Panc1 (cell line): Measurements from ENCODE around the gene NUMBL. TPM values are rescaled to one million over a fixed set of nuclear protein-coding genes. Genes with fewer than 3 reads are reported as not detected.

Experiments used
- ATAC-seq: fragments of 200-7000 bp; cut with Tn5 transposase; 2 replicates; pipeline ENCODE4 v1.9.1; 2020; ENCODE audit warnings: mild to moderate bottlenecking, moderate library complexity
- BruUV-seq: library from RNA; stranded (reverse); fragments of 400-500 nt; replicated peaks from 2 replicates; lab custom pipeline; 2021; lab: Mats Ljungman, UMichigan
- CTCF ChIA-PET: fragments of 300-600 bp; sonication (Branson Sonifier 250); formaldehyde crosslinking; loops from one replicate; lab custom pipeline; 2022; ENCODE audit warnings: antibody characterized with exemption; lab: Charles Lee
- POLR2A ChIA-PET: fragments of 300-600 bp; sonication (Branson Sonifier 250); formaldehyde crosslinking; loops from one replicate; lab custom pipeline; 2022; ENCODE audit warnings: antibody characterized with exemption; lab: Charles Lee
- DNase-seq: peaks from one replicate; pipeline ENCODE4 v3.0.0-alpha.2; 2010; ENCODE audit warnings: low read depth, low spot score
- H3K27ac ChIP-seq: 2 replicates; pipeline ENCODE4 v1.5.1; 2011; ENCODE audit warnings: mild to moderate bottlenecking, low read length, inconsistent platforms
- H3K27me3 ChIP-seq: fragments of 200-500 bp; sonication (Bioruptor generic); 2 replicates; pipeline ENCODE4 v1.6.0; 2014; ENCODE audit warnings: low read length, inconsistent platforms; ENCODE audit not compliant: control insufficient read depth, insufficient read depth
- H3K36me3 ChIP-seq: fragments of 200-500 bp; sonication (Bioruptor generic); 2 replicates; pipeline ENCODE4 v1.5.1; 2014; ENCODE audit warnings: inconsistent platforms, mild to moderate bottlenecking, low read length, moderate library complexity; ENCODE audit not compliant: control insufficient read depth, insufficient read depth
- H3K4me1 ChIP-seq: 2 replicates; pipeline ENCODE4 v1.5.1; 2011; ENCODE audit warnings: inconsistent platforms, mild to moderate bottlenecking, low read length, moderate library complexity; ENCODE audit not compliant: control insufficient read depth, insufficient read depth
- H3K4me3 ChIP-seq, 2 experiments: 2 replicates each; pipeline ENCODE4 v1.5.1; 2011 to 2012; ENCODE audit warnings: low read depth in 2 of 2, low read length in 2 of 2, mild to moderate bottlenecking in 2 of 2, inconsistent platforms in 1 of 2, moderate library complexity in 1 of 2
- H3K9me3 ChIP-seq: fragments of 200-500 bp; sonication (Bioruptor generic); 2 replicates; pipeline ENCODE4 v1.5.1; 2014; ENCODE audit warnings: low read depth, mild to moderate bottlenecking, inconsistent platforms, low read length, moderate library complexity; ENCODE audit not compliant: control insufficient read depth, insufficient read depth
- CTCF ChIP-seq: fragments of 450-650 bp; IDR thresholded peaks from 2 replicates; pipeline ENCODE4 v1.5.1; 2017; ENCODE audit warnings: mild to moderate bottlenecking
- POLR2AphosphoS5 ChIP-seq: IDR thresholded peaks from 2 replicates; pipeline ENCODE4 v1.6.1; 2012; ENCODE audit warnings: mild to moderate bottlenecking, low read depth, low read length, moderate library complexity
- REST ChIP-seq, 2 experiments: IDR thresholded peaks; 2 replicates each; pipeline ENCODE4 v1.6.1; 2011 to 2012; ENCODE audit warnings: low read depth in 2 of 2, control low read depth in 1 of 2, low read length in 1 of 2, mild to moderate bottlenecking in 1 of 2, moderate library complexity in 1 of 2; ENCODE audit not compliant: insufficient read depth in 1 of 2
- SIN3A ChIP-seq: IDR thresholded peaks from 2 replicates; pipeline ENCODE4 v1.6.1; 2012; ENCODE audit warnings: low read depth, mild to moderate bottlenecking, low read length, moderate library complexity, borderline replicate concordance; ENCODE audit not compliant: insufficient read depth
- TCF7L2 ChIP-seq: IDR thresholded peaks from 2 replicates; pipeline ENCODE4 v1.6.1; 2011; ENCODE audit warnings: mild to moderate bottlenecking, low read depth, low read length, inconsistent platforms
- in situ Hi-C: cut with HindIII; loops from 2 replicates; pipeline ENCODE4 v1.10.0; 2016; ENCODE audit warnings: low sequenced_read_pairs, low pct_unique_long_range_greater_than_20kb
- intact Hi-C: fragments of 100-400 bp; cut with micrococcal nuclease; formaldehyde crosslinking; loops from one replicate; pipeline ENCODE4 v1.10.0; 2022; ENCODE audit not compliant: unreplicated experiment
- total RNA-seq: library from RNA; stranded (reverse); gene quantifications from one replicate; pipeline ENCODE4 v1.2.1, GENCODE V29; 2021; ENCODE audit not compliant: unreplicated experiment

Gene NUMBL
- total RNA-seq, 1 experiment from 2014 or later = 27.6 TPM

GRCh38 chr19:40672038-40672437 is 18.4 kb downstream of the NUMBL start:
- Histone ChIP-seq H3K4me1 (no peaks in the 10 kb centered on the region), H3K4me3 (no peak overlapping the region), H3K36me3 (peaks cover 2% of the 10 kb centered on the region; the same call in 1 of the 2 replicates), H3K27me3 (no peaks in the 10 kb centered on the region), H3K9me3 (no peaks in the 10 kb centered on the region), H3K27ac (no peak overlapping the region)
- TF ChIP-seq TCF7L2 = no peak
- TF ChIP-seq CTCF = no peak
- TF ChIP-seq POLR2AphosphoS5 = no peak
- no peak for TF ChIP-seq SIN3A
- CTCF ChIA-PET = interaction anchor here (0.6 kb wide), 1 partner anchor 438 kb away, joined by 3 read pairs; no protein-coding TSS in a partner anchor
- ATAC-seq = no peak
- intact Hi-C loops (no loop called here), in situ Hi-C loops (no loop called here)
- BruUV-seq = no TSS peak
- POLR2A ChIA-PET = no interaction called here
- no peak for DNase-seq

GRCh38 chr19:40671404-40671803 is 19.0 kb downstream of the NUMBL start:
- in situ Hi-C loops = no loop called here
- H3K4me3 ChIP-seq = no peak overlapping the region
- ChIA-PET POLR2A (no interaction called here), CTCF (no interaction called here)
- DNase-seq (no peak), ATAC-seq (no peak)
- no peaks in the 10 kb centered on the region for H3K9me3 ChIP-seq
- H3K4me1 ChIP-seq = peaks cover 6% of the 10 kb centered on the region
- peaks cover 2% of the 10 kb centered on the region; the same call in 1 of the 2 replicates for H3K36me3 ChIP-seq
- no TSS peak for BruUV-seq
- H3K27me3 ChIP-seq = no peaks in the 10 kb centered on the region
- TF ChIP-seq POLR2AphosphoS5 (no peak), SIN3A (no peak), CTCF (no peak), REST (IDR thresholded peaks at IDR 0.05; ENCODE audit: insufficient read depth in 1 of 2, low read depth in 2 of 2, low read length in 1 of 2) (no peak), TCF7L2 (no peak)
- intact Hi-C loops = no loop called here
- no peak overlapping the region for H3K27ac ChIP-seq
